ENCODE results near the gene PHF2.

DNA sequence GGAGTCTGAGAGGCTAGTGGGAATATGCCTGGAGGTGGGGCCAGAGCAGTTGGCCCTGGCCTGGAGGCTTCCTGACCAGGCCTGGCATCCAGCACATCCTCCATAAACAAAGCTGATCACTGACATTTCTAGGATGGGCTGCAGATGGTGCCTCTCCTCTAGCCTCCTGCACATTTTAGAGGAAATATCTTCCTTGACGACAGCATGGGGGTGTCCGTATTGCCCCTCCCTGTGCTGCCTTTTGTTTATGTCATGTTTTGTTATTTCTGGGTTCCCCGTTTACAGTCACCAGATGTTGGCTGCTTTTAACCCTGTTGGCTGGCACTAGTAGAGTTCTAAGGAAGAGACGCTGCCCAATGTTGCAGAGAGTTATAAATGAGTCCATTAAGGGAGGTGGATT lies 148.5 kb downstream of the PHF2 start:
- TF ChIP-seq POLR2A (IDR thresholded peaks at IDR 0.05) = no peak
- no peak for TF ChIP-seq CTCF (IDR thresholded peaks at IDR 0.05)
